GM18520 (cell line): ENCODE measurements around the gene HECTD1.
"Not testable (repeated sequence)": the region's sequence is repeated elsewhere in the genome, so short reads cannot be mapped to it uniquely, and the experiment has no call there.

Experiments
- ATAC-seq: cut with Tn5 transposase; IDR thresholded peaks from one replicate; pipeline ENCODE4 v1.9.1; 2021; ENCODE audit not compliant: unreplicated experiment

Gene HECTD1

GRCh38 chr14:31229009-31229408 is 21.4 kb upstream of the HECTD1 start:
- ATAC-seq: peak; percentile 72

GRCh38 chr14:31228533-31228932 is 20.9 kb upstream of the HECTD1 start:
- no peak for ATAC-seq

GRCh38 chr14:31224808-31225207 is 17.2 kb upstream of the HECTD1 start:
- ATAC-seq: no peak

- ATAC-seq: no peak
Observed at GRCh38 chr14:31223331-31223730, 15.7 kb upstream of the HECTD1 start.

GRCh38 chr14:31222834-31223233 is 15.2 kb upstream of the HECTD1 start:
- no peak for ATAC-seq

- no peak for ATAC-seq
Observed at GRCh38 chr14:31221266-31221665, 13.7 kb upstream of the HECTD1 start.

- no peak for ATAC-seq
Observed at GRCh38 chr14:31219169-31219568, 11.6 kb upstream of the HECTD1 start.

GRCh38 chr14:31216359-31216758 is 8.8 kb upstream of the HECTD1 start:
- no peak for ATAC-seq

GRCh38 chr14:31212893-31213292 is 5.3 kb upstream of the HECTD1 start:
- no peak for ATAC-seq

GRCh38 chr14:31209605-31210004 is 2.0 kb upstream of the HECTD1 start:
- ATAC-seq: no peak

GRCh38 chr14:31208546-31209424 is 1.2 kb upstream of the HECTD1 start:
- no peak for ATAC-seq

GRCh38 chr14:31207287-31207754 is 272 bp downstream of the HECTD1 start:
- no peak for ATAC-seq

GRCh38 chr14:31206536-31207286 is 882 bp downstream of the HECTD1 start:
- ATAC-seq: peak; percentile 7

GRCh38 chr14:31205681-31206535 is 1.7 kb downstream of the HECTD1 start:
- ATAC-seq: no peak

- no peak for ATAC-seq
Observed at GRCh38 chr14:31204593-31205534, 2.7 kb downstream of the HECTD1 start.

- not testable (repeated sequence) for ATAC-seq
Observed at GRCh38 chr14:31203899-31204592, 3.5 kb downstream of the HECTD1 start.

- ATAC-seq: no peak
Observed at GRCh38 chr14:31203414-31203742, 4.2 kb downstream of the HECTD1 start.

GRCh38 chr14:31201111-31201510 is 6.5 kb downstream of the HECTD1 start:
- ATAC-seq: no peak

- ATAC-seq: no peak
Observed at GRCh38 chr14:31200702-31200990, 6.9 kb downstream of the HECTD1 start.

GRCh38 chr14:31197671-31198070 is 9.9 kb downstream of the HECTD1 start:
- no peak for ATAC-seq
